GM10248 (cell line): ENCODE results near the gene ANKRD39.

Experiments used
- CTCF ChIA-PET: fragments of 300-600 bp; sonication (Branson Sonifier 250); formaldehyde crosslinking; extraction: SDS; loops from one replicate; lab custom pipeline; 2021; ENCODE audit warnings: antibody characterized with exemption; lab: Yijun Ruan, JAX
- POLR2A ChIA-PET: fragments of 350-650 bp; sonication (Branson Sonifier 250); formaldehyde crosslinking; extraction: SDS; loops from one replicate; lab custom pipeline; 2020; ENCODE audit warnings: antibody characterized with exemption; lab: Yijun Ruan, JAX
- DNase-seq: peaks from one replicate; pipeline ENCODE4 v3.0.0; 2012; ENCODE audit errors: extremely low spot score
- TF ChIP-seq, protein P1 (sequence below): IDR thresholded peaks from 2 replicates; pipeline ENCODE4 v1.5.1; 2012; ENCODE audit warnings: mild to moderate bottlenecking, low read depth; ENCODE audit errors: extremely low read depth, missing control alignments, control extremely low read depth

Gene ANKRD39

DNA sequence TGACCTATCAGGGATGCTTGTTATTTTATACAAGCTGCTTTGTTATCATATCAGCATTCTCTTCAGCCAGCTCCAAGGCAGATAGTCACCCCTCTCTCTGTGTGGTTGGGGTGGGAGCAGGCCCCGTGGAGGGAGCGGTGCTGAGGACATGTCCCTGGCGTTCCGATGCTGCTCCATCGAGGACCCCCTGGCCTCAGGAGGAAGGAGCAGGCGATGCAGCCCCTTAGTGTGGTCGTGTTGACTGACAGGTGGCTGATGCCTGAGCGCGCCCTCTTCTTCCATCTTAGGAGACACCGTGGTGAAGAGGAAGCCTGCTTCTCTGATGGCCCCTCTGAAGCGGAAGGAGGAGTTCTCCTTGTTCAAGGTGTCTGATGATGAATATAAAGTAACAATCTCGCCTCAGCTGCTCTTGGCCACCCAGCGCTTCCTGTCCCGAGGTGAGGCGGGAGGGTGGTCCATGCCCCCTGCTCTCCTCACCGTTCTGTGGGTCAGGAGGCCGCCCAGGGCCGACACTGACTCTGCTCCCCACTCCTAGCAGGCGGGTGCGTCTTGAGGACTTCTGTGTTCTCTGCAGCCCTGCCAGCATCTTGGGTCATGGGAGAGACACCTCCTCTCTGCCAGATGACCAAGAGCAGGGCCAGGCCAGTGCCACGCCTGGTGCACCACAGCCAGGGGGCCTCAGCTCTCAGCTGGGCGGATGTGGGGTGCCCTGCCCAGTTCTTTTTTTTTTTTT lies 31.1 kb downstream of the ANKRD39 start:
- ChIA-PET CTCF (no interaction called here), POLR2A (interaction anchor here (0.7 kb wide), 1 partner anchor 129 kb away, joined by 6 read pairs; no protein-coding TSS in a partner anchor)
- no peak for DNase-seq
- TF ChIP-seq, protein P1, sequence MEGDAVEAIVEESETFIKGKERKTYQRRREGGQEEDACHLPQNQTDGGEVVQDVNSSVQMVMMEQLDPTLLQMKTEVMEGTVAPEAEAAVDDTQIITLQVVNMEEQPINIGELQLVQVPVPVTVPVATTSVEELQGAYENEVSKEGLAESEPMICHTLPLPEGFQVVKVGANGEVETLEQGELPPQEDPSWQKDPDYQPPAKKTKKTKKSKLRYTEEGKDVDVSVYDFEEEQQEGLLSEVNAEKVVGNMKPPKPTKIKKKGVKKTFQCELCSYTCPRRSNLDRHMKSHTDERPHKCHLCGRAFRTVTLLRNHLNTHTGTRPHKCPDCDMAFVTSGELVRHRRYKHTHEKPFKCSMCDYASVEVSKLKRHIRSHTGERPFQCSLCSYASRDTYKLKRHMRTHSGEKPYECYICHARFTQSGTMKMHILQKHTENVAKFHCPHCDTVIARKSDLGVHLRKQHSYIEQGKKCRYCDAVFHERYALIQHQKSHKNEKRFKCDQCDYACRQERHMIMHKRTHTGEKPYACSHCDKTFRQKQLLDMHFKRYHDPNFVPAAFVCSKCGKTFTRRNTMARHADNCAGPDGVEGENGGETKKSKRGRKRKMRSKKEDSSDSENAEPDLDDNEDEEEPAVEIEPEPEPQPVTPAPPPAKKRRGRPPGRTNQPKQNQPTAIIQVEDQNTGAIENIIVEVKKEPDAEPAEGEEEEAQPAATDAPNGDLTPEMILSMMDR, result no peak

DNA sequence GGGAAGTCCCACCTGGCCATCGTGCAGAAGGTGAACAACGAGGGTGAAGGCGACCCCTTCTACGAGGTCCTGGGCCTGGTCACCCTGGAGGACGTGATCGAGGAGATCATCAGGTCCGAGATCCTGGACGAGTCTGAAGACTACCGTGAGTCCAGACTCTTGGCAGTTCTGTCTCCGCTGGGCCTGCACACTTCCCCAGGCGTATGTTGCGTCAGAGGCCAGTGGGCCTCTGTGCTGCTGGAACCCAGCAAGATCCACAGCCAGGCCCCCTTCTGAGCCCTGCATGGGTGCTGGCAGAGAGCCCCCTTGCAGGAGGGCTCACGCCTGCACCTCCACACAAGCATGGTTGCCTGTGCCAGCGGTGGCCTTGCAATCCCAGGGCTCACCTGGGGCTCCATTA lies 32.8 kb downstream of the ANKRD39 start:
- DNase-seq, result no peak
- ChIA-PET POLR2A (no interaction called here), CTCF (interaction anchor here (0.8 kb wide), 1 partner anchor 18 kb away, joined by 3 read pairs; no protein-coding TSS in a partner anchor)
- TF ChIP-seq, protein P1, result no peak

DNA sequence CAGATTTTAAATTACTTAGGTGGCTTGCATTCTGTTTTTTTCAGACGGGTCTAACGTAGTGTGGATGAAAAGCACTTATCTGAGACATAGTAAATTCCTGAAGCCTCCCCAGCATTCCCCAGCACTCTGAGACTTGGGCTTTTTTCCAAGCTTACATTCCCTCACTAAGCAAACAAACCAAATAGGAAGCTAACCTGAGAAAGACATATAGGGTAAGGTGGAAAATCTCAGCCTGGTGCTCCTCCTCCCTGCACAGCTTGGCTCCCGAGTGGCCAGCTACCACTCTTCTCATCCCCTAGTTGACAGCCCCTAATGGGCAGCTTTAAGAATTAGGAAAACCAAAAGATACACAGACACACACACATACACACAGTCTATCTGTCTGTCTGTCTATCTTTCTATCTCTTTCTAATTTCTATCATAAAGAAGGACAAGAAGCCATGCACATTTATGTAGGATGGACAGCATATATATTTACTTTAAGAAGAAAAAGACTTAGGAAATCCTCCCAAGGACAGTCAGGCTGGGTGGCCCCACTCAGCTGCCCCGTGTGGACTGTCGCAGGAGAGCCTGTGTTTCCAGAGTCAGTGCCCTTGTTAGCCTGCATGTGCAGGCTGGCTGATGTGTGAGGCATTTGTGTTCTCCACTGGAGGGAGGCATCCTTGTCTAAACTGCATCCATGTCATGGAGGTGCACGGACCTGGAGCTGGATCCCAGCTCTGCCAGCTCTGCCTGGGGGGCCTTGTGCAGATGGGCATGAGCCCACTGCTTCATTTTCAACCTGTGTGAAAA lies 33.5 kb downstream of the ANKRD39 start:
- TF ChIP-seq, protein P1, result no peak
- ChIA-PET POLR2A (no interaction called here), CTCF (interaction anchor here (0.8 to 1.2 kb wide), 2 partner anchors 18 to 44 kb away, joined by 3 read pairs; no protein-coding TSS in a partner anchor)
- no peak for DNase-seq

DNA sequence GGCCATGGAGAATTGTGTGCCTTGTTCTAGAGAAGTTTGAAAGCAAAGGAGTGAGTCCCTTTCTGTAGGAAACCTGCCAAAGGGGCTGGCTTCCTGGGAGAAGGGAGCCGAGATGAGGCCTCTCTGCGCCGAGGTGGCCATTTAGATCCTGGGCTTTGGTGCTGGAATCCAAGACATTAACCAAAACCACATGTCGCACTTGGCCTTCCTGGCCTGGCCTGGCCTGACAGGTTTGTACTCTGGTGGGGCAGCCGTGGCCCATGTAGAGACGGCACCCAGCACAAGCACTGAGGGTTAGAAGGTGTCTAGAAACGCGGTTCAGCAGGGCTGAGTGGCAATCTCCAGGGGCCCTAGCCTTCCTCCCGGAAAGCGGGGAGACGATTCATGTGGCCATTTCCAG lies 34.6 kb downstream of the ANKRD39 start:
- POLR2A ChIA-PET, result no interaction called here
- DNase-seq, result no peak
- CTCF ChIA-PET, result interaction anchor here (0.9 to 1.8 kb wide), 5 partner anchors 35 to 128 kb away, joined by 3 to 4 read pairs (median 3); partner anchors contain the start of gene ANKRD39
- TF ChIP-seq, protein P1, result no peak

DNA sequence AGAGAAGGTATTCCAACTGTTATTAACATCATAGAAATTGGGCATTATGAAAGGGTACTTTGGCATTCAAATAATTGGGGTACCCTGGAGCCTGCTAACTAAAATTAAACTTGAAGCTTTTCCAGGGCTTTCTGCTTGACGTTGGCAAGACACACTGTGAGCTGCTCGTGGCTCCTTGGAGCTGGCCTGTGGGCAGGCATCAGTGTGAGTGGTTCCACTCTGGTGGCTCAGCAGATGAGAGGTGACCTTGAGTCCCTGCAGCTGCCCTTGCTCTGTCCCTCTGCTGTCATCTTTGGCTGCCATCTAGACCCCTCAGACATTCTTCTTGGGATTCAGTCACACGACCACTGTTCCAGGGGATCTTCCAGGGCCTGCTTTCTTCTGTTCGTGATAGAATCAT lies 35.0 kb downstream of the ANKRD39 start:
- ChIA-PET CTCF (interaction anchor here (0.9 to 1.8 kb wide), 4 partner anchors 35 to 128 kb away, joined by 3 to 4 read pairs (median 4); partner anchors contain the start of gene ANKRD39), POLR2A (no interaction called here)
- TF ChIP-seq, protein P1, result no peak
- DNase-seq, result no peak

DNA sequence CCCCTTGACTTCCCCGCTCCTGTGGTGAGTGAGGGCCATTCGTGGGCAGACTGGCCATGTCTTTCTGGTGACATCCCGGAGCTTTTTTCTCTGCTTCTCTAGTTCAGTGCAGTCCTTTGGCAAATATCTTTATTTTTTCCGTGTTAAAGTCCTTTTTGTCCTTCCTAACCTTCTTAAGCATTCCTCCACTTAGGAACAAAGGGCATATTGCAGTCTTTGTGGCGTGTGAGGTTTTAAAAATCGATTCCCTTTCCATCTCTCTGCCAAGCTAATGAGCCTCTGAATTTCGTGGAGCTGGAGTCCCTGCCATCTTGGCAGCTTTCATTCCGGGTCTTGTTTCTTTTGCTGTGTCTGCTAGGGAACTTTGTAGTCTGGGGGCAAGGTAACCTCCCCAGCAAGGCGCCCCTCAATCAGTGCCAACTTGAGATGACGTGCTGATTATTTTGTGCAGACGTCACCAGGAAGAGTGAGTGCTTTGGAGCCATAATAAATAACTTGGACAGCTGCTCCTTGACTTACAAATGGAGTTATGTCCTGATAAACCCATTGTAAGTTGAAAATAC lies 36.6 kb downstream of the ANKRD39 start:
- ChIA-PET CTCF (interaction anchor here (1.1 to 2.6 kb wide), 6 partner anchors 12 to 133 kb away, joined by 3 to 14 read pairs (median 4); partner anchors contain the start of gene ANKRD39), POLR2A (no interaction called here)
- no peak for DNase-seq
- TF ChIP-seq, protein P1, result no peak
